Measurements from ENCODE around the gene CLEC5A.

Gene CLEC5A

GRCh38 chr7:141928845-141929195, 18.0 kb downstream of the CLEC5A start:
- H3K9me3 ChIP-seq, result no peaks in the 10 kb centered on the region
- peak overlapping the region in 1 of 2 experiments; percentile 25 for H3K4me3 ChIP-seq (ENCODE audit: low read depth in 1 of 2, low read length in 1 of 2)
- no peaks in the 10 kb centered on the region for H3K36me3 ChIP-seq
- H3K27me3 ChIP-seq, result no peaks in the 10 kb centered on the region
- H3K4me1 ChIP-seq (ENCODE audit: control insufficient read depth in 1 of 2, insufficient read depth in 1 of 2, low read depth in 1 of 2, low read length in 1 of 2), result peaks cover 28 to 30% of the 10 kb centered on the region in 2 experiments
- H3K27ac ChIP-seq, result peak overlapping the region; percentile 78
- TF ChIP-seq CTCF (IDR thresholded peaks at IDR 0.05), result no peak

- H3K36me3 ChIP-seq, result no peaks in the 10 kb centered on the region
- H3K27ac ChIP-seq, result peak overlapping the region; percentile 78
- TF ChIP-seq CTCF (IDR thresholded peaks at IDR 0.05), result no peak
- peak overlapping the region; percentile 18 to 25 for H3K4me3 ChIP-seq (ENCODE audit: low read depth in 1 of 2, low read length in 1 of 2)
- no peaks in the 10 kb centered on the region for H3K9me3 ChIP-seq
- H3K27me3 ChIP-seq, result no peaks in the 10 kb centered on the region
- H3K4me1 ChIP-seq (ENCODE audit: control insufficient read depth in 1 of 2, insufficient read depth in 1 of 2, low read depth in 1 of 2, low read length in 1 of 2), result peaks cover 28 to 30% of the 10 kb centered on the region in 2 experiments
Observed at GRCh38 chr7:141928146-141928844, 18.5 kb downstream of the CLEC5A start.

GRCh38 chr7:141920281-141920680, 26.5 kb downstream of the CLEC5A start:
- no peaks in the 10 kb centered on the region for H3K36me3 ChIP-seq
- H3K4me1 ChIP-seq (ENCODE audit: control insufficient read depth in 1 of 2, insufficient read depth in 1 of 2, low read depth in 1 of 2, low read length in 1 of 2), result peaks cover 23 to 24% of the 10 kb centered on the region in 2 experiments
- H3K9me3 ChIP-seq, result no peaks in the 10 kb centered on the region
- no peak overlapping the region for H3K4me3 ChIP-seq (ENCODE audit: low read depth in 1 of 2, low read length in 1 of 2)
- TF ChIP-seq CTCF (IDR thresholded peaks at IDR 0.05), result no peak
- no peaks in the 10 kb centered on the region for H3K27me3 ChIP-seq
- H3K27ac ChIP-seq, result no peak overlapping the region

GRCh38 chr7:141916099-141916498, 30.7 kb downstream of the CLEC5A start, which contains the start of gene OR9A4:
OR9A4 (plus strand) TSS chr7:141916399; CDS start chr7:141918876, 2,477 bp downstream.
- H3K9me3 ChIP-seq, result no peaks in the 10 kb centered on the region
- no peaks in the 10 kb centered on the region for H3K36me3 ChIP-seq
- no peaks in the 10 kb centered on the region for H3K27me3 ChIP-seq
- no peak within 1 kb of the TSS for H3K4me3 ChIP-seq (ENCODE audit: low read depth in 1 of 2, low read length in 1 of 2)
- H3K27ac ChIP-seq, result peak within 1 kb of the TSS; percentile 49
- H3K4me1 ChIP-seq (ENCODE audit: control insufficient read depth in 1 of 2, insufficient read depth in 1 of 2, low read depth in 1 of 2, low read length in 1 of 2), result peaks cover 32 to 40% of the 10 kb centered on the region in 2 experiments
- TF ChIP-seq CTCF (IDR thresholded peaks at IDR 0.05), result no peak

GRCh38 chr7:141915565-141915964, 31.2 kb downstream of the CLEC5A start:
- peak overlapping the region; percentile 49 for H3K27ac ChIP-seq
- no peaks in the 10 kb centered on the region for H3K36me3 ChIP-seq
- no peak for TF ChIP-seq CTCF (IDR thresholded peaks at IDR 0.05)
- peaks cover 35 to 44% of the 10 kb centered on the region in 2 experiments for H3K4me1 ChIP-seq (ENCODE audit: control insufficient read depth in 1 of 2, insufficient read depth in 1 of 2, low read depth in 1 of 2, low read length in 1 of 2)
- H3K4me3 ChIP-seq (ENCODE audit: low read depth in 1 of 2, low read length in 1 of 2), result no peak overlapping the region
- H3K27me3 ChIP-seq, result no peaks in the 10 kb centered on the region
- H3K9me3 ChIP-seq, result no peaks in the 10 kb centered on the region
